ENCODE measurements around the gene SH3YL1.

- no peak for TF ChIP-seq CTCF (IDR thresholded peaks at IDR 0.05; ENCODE audit: insufficient read depth, low read length, poor library complexity, severe bottlenecking)
- TF ChIP-seq EZH2phosphoT487 (conservative IDR thresholded peaks at IDR 0.05; ENCODE audit: low read length): no peak
Observed at GRCh38 chr2:234421-234820, 29.4 kb downstream of the SH3YL1 start.

All from SU-DHL-6 (cell line).